GM18870 (cell line): Measurements from ENCODE around the gene ACSM3.
"Not testable (repeated sequence)": the region's sequence is repeated elsewhere in the genome, so short reads cannot be mapped to it uniquely, and the experiment has no call there.

ENCODE experiments used
- ATAC-seq: cut with Tn5 transposase; IDR thresholded peaks from one replicate; pipeline ENCODE4 v1.9.1; 2021; ENCODE audit warnings: moderate library complexity; ENCODE audit not compliant: unreplicated experiment

The ACSM3 gene

DNA sequence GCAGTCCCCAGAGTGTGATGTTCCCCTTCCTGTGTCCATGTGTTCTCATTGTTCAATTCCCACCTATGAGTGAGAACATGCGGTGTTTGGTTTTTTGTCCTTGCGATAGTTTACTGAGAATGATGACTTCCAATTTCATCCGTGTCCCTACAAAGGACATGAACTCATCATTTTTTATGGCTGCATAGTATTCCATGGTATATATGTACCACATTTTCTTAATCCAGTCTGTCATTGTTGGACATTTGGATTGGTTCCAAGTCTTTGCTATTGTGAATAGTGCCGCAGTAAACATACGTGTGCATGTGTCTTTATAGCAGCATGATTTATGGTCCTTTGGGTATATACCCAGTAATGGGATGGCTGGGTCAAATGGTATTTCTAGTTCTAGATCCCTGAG, 8.0 kb upstream of the ACSM3 start:
- not testable (repeated sequence) for ATAC-seq

DNA sequence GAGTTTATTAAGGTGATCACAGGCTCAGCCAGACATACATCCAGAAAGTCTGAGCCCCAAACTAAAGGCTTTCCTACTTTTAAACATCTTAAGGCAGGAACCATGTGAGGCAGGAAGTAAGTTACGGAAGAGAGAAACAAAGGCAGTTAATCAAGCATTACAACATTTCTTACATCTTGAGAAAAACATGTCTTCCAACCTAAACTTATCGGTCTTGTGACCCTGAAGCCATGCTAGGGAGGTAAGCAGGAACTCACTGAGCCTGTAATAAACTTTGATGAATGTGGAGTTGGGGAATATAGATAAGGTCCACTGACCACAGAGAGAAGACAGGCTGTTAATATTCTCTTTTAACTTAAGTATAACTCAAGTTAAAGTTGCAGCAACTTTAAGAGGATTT, 3.5 kb upstream of the ACSM3 start:
- no peak for ATAC-seq

DNA sequence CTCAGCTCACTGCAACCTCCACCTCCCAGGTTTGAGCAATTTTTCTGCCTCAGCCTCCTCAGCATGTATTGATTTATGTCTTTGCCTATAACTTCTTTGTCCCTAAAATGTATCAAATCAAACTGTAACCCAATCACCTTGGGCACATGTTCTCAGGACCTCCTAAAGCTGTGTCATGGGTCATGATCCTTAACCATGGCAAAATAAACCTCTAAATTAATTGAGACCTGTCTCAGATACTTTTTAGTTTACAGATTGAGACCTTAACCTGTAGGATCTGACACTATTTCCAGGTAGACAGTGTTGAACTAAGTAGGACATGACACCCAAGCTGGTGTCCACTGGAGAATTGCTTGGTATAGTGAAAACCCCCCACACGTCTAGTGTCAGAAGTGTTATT, 2.6 kb upstream of the ACSM3 start:
- no peak for ATAC-seq

DNA sequence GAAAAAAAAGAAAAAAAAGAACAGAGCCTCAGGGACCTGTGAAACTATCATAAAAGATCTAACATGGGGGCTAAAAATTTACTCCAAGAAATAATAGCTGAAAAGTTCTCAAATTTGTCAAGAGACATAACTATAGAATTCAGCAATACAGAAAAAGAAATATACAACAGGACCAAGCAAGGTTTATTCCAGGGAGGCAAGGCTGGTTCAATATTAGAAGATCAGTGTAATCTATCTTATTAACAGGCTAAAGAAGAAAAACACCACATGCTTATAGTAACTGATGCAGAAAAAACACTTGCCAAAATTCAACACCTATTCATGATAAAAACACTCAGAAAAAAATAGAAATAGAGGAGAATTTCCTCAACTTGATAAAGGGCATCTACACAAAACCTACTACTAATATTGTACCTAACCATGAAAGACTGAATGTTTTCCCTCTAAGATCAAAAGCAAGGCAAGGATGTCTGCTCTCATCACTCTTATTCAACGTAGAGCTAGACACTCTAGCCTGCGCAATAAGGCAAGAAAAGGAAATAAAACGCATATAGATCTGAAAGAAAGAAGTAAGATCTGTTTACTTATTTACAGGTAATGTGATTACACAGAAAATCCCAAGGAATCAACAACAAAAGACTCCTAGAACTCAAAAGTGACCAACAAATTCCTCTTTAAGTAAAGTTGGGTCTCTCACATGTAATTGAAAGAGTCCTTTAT, 1.2 kb upstream of the ACSM3 start:
- no peak for ATAC-seq

DNA sequence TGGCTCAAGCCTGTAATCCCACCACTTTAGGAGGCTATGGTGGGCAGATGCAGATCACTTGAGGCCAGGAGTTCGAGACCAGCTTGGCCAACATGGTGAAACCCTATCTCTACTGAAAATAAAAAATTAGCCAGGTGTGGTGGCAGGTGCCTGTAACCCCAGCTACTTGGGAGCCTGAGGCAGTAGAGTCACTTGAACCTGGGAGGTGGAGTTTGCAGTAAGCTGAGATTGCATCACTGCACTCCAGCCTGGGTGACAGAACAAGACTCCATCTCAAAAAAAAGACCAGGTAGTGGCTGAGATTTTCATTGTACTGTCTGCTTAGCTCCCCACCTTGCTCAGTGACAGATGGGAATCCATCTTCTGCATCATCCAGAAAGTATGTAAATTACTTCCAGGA, 634 bp downstream of the ACSM3 start:
- not testable (repeated sequence) for ATAC-seq

DNA sequence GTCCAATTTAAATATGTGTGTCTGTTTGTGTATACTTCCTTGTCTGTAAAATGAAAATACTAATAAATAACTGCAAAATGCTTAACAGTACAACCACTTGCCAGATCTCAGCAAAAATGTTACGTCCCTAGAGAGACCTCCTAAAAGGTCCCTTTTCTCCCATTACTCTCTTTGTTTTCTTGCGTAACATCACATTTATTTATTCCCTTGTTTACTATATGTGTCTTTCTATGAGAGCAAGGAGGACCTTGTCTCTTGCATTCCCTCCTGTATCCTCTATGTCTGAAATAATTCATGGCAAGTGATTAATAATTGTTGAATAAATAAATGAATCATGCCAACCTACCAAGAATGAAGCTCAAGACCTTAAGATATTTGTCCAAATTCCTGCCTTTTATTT, 1.9 kb downstream of the ACSM3 start:
- no peak for ATAC-seq

DNA sequence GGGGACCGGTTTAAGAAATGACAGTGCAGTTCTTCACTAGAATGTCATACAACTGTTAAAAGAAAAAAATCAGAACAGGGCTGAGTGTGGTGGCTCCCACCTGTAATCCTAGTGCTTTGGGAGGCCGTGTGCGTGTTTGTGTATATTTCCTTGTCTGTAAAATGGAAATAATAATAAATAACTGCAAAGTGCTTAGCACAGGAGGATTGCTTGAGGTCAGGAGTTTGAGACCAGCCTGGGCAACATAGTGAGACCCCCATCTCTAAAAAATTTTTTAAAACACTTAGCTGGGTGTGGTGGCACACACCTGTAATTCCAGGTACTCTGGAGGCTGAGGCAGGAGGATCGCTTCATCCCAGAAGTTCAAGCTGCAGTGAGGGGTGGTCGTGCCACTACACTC, 2.5 kb downstream of the ACSM3 start:
- no peak for ATAC-seq

DNA sequence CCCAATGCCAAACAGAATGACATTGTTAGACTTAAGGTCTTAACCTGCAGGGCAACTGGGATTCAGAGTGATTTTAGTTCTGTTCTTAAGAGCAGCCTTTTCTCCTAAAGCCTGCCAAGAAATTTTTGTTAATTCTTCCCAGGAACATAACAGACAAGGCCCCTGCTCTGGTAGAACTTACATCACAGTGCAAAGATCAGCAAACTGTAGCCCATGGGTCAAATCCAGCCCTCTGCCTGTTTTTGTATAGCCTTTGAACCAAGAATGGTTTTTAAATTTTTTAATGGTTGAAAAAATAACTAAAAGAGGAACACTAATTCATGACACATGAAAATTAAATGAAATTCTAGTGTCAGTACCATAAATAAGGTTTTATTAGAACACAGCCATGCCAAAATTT, 3.8 kb downstream of the ACSM3 start:
- ATAC-seq = no peak

DNA sequence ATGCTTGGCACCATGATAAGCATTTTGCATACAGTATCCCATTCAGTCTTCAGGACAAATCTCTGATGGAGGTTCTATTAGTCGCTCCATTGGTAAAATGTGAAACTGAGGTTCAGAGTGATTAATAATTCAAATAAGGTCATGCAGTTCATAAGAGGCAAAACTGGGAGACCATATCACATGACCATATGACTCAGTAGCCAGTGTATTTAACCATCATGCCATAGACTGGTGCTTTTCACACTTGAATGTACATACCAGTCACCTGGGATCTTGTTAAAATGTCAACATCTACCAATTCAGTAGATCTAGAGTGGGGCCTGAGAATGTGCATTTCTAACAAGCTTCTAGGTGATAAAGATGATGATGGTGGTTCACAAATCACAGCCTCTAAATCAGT, 4.3 kb downstream of the ACSM3 start:
- ATAC-seq = no peak

DNA sequence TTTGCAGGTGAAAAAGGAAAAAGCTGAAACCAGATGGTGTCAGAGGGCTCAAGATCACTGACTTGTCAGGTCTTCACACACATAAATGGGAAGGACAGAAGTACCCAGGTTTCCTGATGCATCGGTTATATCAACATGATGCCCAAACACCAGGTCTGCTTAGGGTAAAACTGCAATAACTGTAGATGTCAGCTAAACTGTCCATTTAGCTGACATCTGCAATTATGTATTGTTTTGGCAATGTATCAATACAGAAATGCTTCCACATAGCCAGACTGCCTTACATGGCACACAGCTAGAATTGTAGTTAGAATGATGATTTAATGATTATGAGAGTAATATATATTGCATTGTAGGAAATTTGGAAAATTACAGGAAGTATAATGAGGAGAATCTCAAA, 5.0 kb downstream of the ACSM3 start:
- ATAC-seq = no peak

DNA sequence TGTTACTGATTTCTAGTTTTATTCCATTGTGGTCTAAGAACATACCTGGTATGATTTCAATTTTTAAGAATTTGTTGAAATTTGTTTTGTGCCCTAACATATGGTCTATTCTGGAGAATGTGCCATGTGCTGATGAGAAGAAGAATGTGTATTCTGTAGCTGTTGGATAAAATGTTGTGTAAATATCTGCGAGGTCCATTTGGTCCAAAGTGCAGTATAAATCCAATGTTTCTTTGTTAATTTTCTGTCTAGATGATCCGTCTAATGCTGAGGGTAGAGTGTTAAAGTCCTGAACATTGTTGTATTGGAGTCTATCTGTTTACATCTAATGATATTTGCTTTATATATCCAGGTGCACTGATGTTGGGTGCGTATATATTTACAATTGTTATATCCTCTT, 9.9 kb downstream of the ACSM3 start:
- no peak for ATAC-seq

DNA sequence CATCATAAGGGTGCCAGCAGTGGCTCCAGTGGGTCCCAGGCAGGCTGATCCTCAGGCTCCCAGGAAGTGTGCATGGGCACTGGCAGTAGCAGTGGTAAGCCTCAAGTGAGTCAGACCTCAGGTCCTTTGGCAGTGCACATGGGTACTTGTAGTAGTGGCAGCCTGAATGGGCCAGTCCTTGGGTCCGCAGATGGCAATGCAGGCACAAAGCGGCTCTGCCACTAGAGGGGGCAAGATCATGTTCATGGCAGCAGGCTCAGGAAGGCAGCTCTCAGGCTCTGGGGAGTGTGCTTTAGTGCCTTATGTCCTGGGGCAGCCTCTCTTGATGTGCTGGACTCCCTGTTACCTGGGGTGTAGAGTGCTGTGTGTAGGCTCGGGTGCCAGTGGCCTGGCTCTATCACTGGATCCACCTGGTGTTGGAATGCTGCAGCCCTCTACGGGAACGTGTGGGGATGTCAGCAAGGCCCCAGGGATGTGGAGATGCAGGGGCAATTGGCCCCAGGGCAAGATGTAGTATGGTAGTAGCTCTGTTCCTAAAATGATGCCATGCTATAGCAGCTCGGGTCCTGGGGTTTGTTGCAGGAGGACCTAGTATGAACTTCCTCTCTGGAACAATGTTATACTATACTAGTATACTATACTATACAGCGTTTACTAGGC, 11.0 kb downstream of the ACSM3 start:
- no peak for ATAC-seq

DNA sequence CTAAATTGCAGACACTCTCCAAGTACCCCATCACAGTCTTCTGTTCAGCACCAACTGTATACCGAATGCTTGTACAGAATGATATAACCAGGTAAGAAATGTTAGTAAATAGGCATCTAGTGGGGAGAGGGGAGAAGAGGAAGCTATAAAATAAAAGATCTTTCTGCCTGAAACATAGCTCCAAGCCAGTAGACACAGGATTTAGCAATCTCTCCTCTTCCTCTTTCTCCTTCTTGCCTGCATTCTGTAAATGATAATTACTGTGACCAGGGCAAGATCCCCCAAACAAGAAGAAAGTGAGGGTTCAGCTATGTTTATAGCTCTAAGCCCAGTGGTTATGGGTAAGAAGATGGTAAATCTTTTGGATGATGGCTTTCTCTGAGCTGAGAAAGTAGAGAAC, 17.9 kb downstream of the ACSM3 start:
- no peak for ATAC-seq

DNA sequence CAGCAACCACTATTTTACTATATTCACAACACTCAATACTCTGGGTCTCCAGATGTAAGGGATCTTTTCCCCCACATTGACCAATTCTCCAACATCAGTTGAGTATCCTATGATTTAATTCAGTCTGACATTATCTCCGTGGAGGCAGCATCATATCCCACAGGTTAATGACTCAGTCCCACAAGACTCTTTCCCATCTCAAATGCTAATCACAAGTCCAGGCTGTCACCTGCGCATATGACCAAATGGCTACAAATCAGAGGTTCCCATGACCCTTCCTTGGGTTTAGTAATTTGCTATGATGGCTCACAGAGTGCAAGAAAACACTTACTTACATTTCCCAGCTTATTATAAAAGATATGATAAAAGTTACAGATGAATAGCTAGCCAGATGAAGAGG, 18.7 kb downstream of the ACSM3 start:
- no peak for ATAC-seq

DNA sequence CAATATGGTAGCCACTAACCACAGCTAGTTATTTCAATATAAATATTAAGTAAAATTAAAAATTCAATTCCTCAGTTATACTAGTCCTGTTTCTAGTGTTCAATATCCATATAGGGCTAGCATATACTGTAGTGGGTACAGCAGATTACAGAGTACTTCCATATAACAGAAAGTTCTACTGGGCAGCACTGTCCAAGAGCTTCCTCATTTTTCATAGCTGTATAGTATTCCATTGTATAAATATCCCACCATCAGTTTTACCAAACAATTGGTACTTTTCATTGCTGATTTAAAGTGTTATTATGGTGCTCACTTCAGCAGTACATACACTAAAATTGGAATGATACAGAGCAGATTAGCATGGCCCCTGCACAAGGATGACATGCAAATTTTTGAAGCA, 20.4 kb downstream of the ACSM3 start:
- ATAC-seq = no peak

DNA sequence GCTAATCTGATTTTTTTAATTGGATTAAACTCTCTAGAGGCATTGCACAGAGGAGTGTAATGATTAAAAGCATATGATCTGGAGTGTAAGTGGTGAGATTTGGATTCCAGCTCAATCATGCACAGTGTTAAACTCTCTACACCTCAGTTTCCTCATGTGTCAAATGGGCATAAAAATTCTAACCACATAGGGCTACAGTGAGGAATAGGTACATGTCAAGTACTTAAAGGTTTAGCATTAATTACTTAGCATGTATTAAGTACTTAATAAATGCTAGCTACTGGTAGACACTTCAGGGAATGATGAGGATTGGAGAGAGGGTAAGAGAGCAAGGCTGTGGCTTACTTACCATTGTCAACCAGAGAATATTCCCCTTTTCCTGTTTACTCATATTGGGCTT, 25.3 kb downstream of the ACSM3 start:
- ATAC-seq = no peak

DNA sequence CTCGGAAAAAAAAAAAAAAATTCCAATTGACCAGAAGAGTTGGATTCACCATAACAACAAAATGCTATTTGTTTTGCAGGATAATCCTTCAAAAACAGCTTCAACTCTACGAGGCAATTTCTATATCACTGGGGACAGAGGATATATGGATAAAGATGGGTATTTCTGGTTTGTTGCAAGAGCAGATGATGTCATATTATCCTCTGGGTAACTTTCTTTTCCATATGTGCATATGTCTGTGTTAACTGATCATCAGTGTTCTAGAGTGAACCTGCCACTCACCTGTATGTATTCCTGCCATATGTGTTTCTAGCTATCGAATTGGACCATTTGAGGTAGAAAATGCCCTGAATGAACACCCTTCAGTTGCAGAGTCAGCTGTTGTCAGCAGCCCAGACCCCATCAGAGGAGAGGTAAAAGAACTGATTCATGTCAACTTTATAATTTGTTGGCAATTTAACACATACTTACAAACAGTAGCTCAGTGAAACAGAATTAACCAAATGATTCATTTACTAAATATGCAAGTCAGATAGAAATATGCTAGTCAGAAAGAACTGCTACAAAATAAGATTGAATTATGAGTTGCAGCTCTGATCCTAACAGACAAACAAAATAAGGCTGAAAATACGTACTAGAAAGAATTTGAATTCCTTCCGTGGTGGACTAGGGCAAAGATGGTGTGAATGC, 28.3 kb downstream of the ACSM3 start:
- ATAC-seq = no peak

DNA sequence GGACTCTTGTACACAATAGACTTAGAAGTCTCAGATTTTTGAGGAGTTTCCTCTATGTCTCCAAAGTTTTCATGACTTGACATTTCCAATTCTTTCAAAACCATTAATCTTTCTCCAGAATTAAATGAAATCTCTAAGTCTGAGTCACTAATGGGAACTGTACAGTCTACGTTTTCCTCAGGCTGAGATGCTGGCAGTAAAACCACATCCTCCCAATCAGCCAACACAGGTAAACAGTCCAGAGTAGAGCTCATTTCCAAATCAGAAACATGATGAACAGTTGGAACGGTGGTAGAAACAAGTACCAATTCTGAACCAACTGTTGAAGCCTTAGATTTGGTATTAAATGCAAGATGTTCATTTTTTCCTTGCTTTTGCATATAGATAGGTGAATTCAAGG, 34.5 kb downstream of the ACSM3 start:
- ATAC-seq = no peak

DNA sequence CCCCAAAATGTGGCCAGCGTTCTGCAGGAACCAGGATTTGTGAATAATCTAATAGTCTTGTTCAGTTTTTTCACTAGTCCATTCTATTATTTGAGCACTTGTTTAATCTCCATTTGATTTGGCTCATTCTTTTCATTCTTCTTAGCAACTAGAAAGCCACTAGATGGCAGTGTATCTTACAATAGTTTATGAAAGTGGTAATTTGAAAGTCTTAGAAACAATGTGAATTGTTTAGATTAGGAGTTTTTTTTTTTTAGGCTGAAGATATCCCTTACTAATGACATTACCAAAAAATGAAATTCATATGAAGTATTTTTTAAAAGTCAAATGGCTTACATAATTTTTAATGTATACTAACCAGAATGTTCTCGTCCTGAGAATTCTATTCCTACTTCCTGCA, 35.8 kb downstream of the ACSM3 start:
- no peak for ATAC-seq

DNA sequence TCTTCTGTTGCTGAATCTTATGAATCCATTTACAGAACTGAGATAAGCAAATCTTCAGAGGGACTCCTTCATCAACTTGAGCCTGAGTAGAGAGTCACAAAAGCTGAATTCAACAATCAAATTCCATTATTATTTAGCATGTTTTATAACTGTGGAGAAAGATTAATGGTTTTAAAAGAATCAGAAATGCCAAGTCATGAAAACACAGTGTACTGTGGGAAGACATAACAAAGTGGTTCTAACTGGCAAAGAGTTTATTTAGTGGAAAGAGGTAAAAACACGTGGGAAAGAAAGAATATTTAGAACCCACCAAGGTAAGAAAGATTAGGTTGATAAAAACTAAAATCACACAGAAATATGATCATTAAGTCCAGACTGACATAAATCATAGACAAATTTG, 37.5 kb downstream of the ACSM3 start:
- ATAC-seq = no peak

DNA sequence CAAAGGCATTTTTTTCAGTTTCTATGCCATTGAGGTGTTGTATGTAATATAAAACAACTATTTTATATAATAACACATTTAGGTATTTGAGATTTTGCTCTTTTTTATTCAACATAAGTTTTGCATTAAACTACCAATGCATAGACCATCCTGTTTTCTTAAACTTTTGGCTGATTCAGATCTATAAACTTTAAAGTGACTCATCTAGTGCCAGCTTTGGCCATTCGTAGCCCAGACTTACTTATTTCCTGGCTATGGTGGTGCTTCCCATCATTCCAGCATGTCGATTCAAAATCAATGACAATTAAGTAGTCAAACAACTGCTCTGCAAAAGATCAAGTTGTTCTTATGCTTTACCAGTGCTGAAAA, 39.4 kb downstream of the ACSM3 start:
- ATAC-seq = no peak

DNA sequence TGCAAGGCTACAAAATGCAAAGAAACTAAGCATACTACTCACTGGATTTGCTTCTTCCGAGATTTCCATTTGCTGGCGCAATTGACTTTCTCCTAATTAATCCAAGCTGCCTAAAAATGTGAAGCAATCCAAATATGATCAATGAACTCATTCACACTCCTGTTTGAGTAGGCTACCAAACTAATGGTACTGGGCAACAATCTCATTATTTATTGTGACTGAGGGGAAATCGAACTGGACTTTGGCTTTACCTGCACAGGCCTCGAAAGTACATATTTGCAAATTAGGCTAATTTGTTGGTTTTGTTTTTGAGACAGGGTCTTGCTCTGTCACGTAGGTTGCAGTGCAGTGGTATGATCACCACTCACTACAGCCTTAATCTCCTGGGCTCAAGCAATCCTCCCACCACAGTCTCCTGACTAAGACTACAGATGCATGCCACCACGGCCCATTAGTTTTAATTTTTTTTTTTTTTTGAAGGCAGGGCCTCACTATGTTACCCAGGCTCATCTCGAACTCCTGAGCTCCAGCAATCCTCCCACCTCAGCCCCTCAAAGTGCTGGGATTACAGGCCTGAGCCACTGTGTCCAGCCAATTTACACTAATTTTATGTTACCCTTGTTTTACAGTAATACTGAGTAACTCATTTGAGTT, 39.9 kb downstream of the ACSM3 start:
- no peak for ATAC-seq
